M059J (cell line): ENCODE data around the gene SHROOM3. TPM values are rescaled to one million over a fixed set of nuclear protein-coding genes. Genes with fewer than 3 reads are reported as not detected.
"Not testable (repeated sequence)": the region's sequence is repeated elsewhere in the genome, so short reads cannot be mapped to it uniquely, and the experiment has no call there.

Experiments used
- DNase-seq: peaks from one replicate; pipeline ENCODE4 v3.0.0-alpha.2; 2012; ENCODE audit warnings: low read depth
- total RNA-seq: library from RNA; depleted of rRNA; stranded (reverse); fragments of >200 nt; shearing (Covaris generic); gene quantifications from 2 replicates; pipeline ENCODE4 v1.2.3, GENCODE V29; 2014

The SHROOM3 gene
- total RNA-seq, 1 experiment from 2014 or later: 15.7 TPM

DNA sequence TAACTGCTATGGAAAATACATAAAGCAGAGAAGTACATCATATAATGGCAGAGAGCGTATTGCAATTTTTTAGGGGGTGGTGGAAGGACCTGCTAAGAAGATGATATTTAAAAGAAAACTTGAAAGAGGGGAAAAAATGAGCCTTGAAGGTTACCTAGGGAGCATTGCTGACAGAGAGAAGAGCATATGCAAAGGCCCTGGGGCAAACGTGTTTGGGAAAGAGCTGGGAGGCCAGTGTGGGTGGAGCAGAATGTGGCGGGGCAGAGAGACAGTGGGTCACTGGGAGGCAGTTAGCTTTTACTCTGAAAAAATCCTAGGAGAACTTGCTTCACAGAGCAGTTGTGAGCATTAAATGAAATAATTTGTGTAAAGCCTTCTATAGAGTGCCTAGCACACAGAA lies 157.0 kb downstream of the SHROOM3 start:
- DNase-seq: no peak

DNA sequence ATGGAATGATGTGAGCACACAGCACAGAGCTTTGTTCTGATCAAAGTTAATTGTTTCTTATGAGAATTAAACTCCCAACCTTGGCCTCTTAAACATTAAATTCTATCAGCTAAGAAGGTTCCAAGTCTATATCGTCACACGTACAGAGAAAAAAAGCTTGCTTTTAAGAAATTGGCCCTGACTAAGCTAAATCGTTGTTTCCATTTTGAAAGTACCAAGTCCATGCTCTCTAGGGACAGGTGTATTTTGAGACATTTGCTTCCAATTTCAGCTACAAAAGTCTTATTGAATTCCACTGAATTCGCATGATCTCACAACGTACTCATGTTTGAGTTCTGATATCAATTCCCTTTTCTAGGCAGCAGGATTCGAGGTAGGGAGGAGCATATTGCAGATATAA lies 157.4 kb downstream of the SHROOM3 start:
- DNase-seq: no peak

DNA sequence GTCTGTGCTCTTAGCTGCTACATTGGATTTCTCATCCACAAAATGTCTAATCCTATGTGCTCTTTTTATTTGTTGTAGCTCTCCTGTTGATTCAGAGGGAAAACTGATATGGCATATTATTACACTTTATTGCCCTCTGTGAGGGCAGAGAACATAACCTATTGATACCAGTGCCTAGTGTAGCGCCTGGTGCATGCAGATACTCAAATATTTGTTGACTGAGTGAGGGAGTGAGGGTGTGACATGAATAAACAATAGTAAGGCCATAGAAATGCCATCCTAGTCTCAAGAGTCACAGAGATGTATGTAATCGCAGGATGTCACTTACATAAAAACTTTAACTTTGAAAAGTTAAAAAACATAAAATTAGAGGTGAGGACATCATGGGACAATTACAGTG lies 159.1 kb downstream of the SHROOM3 start:
- no peak for DNase-seq

DNA sequence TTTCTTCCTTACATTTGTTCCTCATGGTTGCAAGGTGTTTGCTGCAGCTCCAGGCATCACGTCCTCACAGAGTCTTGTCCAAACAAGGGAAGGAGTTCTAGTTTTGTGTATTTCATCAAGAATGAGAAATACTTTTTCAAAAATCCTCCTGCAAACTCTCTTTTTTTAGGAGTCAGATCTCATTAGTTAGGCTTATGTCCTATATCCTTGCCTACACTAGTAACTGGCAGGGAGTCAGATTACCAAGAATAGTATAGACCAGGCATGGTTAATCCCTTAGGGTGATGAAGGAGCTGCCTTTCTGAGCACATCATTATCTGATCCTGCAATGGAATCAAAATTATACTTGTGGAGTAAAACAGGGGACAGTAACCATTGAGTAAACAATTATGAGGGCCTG lies 160.4 kb downstream of the SHROOM3 start:
- no peak for DNase-seq

DNA sequence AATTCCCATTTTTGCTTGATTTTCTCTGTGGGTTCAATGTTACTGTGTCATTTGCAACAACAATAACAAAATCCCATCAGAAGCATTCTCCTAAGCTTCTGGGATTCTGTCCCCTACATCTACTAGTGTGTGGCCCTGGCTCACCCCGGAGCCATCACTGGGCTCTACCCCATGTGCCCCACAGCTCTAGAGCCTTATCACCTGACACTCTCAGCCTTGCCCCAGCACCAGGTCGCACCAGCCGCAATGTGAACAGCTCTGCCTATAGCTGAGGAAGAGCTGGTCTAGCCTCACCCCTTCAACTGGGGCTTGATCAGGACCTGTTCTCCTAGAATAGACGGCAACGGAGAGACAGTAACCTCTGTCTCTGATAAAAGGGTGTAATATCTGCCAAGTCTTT lies 161.7 kb downstream of the SHROOM3 start:
- no peak for DNase-seq

DNA sequence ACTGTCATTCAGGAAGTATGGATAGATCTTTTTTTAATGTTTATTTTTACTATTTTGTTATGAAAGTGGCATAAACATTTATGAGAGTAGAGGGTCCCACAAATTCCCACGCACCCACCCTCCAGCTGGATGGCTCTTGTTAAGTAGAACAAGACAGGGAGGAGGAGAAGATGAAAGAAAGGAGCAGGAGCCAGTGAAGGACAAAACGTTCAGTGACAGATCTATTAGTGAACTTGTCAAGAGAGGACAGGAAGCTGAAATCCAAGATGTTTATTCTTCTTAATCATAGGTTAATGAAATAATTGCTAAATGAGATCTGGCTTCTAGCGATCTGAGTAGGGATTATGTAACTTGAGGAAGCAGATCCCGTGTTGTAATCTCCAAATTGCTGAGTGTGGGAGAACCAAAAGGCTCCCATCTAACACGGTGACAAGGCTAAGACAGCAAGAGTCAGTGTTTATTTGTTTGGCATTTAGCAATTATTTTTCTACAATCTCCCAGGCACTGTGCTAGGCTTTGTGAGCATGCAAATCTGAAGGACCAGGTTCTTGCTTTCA lies 162.5 kb downstream of the SHROOM3 start:
- no peak for DNase-seq

DNA sequence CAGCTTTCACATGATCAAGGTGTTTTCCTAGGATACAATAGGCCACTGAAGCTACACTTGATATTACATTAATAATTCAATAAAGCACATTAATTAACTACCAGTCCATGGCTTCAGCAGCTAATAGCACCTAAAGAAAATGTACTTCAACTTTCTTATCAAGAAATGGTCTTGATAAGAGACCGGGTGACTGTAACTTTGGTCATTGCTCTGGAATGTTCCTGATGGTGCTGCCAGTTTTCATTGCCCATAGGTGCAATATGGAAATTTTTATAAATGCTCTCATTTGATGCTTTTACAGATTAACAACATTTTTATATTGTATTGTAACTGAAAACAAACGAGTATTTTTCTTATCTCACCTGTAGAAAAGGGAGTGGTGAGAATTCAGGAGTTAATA lies 165.4 kb downstream of the SHROOM3 start:
- peak; percentile 28 for DNase-seq

DNA sequence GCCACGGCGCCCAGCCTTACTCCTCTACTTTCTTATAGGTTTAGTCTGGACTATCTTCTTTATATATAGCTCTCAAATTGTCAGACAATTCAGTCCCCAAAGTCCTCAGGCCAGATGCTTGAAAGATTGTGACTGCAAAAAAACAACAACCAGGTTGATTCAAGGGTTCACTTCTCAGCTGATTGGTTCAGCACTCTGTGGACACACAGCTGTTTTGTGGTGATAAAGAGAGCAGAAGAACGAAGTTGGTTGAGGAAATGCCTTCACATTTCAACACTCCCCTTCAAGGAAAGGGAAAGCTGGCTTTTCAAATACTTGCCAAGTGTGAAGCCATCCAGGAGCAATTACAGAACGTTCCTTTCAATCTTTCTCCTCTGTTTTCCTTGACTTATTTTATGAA lies 166.8 kb downstream of the SHROOM3 start:
- DNase-seq: no peak

DNA sequence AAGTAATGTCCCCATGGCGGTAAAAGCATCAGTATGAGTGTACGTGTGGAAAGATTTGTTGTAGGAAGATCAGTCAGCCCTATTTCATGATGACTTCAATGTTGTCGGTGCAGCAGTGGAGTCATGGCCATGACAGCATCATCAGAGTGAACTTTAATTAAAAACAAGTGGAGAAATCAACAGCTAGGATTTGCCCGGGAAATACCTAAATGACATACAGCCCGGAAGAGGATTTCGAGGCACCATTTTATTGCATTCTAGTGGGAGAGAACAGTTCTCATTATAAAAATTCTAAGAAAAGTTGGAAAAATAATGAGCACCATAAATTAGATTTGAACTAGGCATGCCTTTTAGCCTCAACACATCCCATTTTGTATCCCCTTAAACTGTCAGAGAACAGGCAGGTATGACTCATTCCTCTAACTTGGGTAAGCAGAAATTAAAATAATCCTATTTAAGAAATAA lies 170.1 kb downstream of the SHROOM3 start:
- peak; percentile 47 for DNase-seq

DNA sequence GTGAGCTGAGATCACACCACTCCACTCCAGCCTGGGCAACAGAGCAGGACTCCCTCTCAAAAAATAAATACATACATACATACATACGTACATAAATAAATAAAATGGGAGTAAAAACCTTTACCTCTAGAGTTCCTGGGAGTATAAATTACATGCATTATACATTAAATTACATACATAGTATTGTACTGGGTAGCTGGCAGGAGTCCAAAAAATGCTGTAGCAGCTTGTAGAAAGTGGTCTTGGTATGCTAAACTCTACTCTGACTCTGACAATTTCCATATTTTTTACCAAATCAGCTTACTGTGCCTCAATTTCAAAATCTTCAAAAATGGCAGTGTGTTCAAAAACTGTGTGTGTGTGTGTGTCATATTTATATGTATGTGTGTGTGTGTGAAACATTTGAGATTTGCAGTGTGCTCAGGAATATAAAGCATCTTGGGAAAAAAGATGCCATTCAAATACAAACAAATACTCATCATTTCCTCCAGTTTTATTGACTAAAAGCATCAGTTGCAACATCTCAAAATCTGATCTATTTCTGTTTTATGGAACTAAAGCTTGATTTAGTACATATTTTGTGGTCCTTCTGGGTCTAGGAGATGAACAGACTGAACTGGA lies 171.7 kb downstream of the SHROOM3 start:
- no peak for DNase-seq

DNA sequence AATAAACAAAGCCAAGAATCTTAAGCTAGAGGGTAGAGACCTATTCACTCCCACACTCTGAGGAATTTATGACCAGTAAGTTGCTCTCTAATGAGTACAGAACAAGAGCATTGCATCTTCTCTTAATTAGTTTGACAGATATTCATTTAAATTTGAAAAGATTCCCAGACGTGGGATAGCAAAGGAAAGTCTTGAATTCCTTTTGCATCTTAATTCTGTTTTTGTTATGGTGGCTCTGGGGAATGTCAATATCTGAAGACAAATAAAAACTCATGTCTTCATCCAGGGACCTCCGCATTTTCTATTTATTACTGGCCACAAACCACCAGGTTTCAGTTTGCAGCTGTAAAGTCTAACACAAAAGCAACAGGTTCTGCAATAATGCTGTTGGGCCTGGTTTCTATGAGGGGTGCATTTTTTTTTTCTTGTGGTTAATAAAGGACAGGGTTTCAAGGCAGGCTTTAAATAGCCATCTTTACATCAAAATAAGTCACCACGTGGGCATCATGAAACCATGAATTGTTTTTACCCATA lies 172.3 kb downstream of the SHROOM3 start:
- DNase-seq: peak; percentile 58

DNA sequence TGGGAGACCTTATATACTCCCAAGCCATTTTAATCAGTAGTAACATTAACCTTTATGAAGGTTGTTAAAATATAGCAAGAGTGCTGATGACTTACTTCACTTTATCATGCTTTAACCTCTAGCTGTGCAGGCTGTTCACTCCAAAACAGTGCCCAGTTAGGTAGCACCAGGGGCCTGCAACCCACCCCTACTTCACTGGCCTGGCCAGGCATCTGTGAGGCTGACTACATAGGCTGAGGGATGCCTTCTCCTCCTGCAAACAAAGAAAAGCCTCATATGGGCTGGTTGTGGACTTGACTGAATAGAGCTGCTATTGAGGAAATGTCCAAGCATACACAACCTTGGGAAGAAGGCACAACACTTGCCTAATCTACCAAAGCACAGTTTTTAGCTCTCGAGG lies 172.8 kb downstream of the SHROOM3 start:
- no peak for DNase-seq

DNA sequence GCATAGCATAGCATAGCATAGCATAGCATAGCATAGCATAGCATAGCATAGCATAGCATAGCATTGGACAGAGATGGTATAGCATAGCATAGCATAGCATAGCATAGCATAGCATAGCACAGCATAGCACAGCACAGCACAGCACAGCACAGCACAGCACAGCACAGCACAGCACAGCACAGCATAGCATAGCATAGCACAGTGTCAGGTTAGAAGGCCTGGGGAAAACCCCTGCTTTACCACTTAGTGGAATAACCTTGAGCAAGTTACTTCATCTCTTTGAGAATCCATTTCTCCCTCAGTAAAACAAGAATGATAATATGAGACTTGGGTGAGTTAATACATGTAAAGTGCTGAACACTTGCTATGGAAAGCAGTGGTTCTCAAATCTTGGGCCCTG lies 173.5 kb downstream of the SHROOM3 start:
- DNase-seq: not testable (repeated sequence)

DNA sequence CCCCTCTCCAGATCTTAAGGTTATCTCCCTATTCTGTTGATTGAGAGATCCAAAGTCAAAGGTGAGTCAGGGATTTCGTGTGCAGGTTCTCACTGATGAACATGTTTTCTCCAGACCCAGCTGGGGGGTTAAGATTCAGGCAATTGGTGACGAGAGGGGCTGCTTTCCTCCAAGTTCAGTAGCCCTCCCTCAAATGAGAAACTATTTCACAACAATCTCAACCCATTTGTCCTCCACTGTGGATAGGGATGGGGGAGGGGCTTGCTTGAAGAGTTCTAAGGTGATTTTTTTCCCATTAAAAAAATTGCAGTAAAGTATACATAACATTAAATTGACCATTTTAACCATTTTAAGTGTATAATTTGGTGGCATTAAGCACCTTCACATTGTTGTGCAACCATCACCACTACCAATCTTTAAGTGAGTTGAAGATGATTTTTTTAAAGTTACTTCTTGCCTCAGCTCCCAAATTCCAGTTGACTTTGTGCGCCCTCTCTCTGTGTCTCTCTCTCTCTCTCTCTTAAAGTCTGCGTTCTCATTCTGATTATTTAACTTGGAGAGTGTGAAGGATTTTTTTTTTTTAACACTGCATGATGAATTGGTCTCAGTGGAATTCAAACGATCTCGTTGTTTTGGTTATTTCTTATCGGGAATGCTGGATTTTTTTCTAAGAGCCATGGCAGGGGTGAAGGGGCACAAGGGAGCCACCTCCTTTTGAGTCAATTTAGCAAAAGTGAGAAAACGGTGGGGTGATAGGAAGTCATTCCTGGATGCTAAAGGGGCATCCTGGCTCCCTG lies 175.9 kb downstream of the SHROOM3 start:
- DNase-seq: peak; percentile 34

DNA sequence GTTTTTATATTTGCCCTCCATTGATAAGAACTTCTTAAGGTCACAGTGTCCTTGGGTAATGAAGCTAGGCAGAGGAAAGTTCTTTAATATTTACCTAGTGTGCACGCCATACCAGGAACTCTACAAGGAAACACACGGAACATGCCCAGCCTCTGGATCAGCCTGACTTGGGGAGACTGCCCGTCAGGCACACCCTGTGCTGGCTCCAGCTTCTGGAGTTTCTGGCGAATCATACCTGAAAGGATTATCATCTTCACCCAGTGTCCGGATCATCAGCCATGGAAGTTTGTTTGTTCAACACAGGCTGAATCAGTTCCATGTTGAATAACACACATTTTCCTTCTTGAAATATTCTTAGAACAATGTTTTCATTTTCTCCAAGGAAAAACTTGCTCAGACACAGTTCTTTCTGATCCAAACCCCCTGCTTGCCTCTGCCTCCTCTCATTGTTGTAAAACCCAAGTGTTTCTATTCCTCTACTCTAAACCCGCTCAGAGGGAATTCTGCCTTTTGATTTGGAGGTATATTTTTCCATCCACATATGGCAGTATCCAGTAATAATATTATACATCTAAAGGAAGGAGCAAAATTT lies 176.7 kb downstream of the SHROOM3 start:
- DNase-seq: no peak

DNA sequence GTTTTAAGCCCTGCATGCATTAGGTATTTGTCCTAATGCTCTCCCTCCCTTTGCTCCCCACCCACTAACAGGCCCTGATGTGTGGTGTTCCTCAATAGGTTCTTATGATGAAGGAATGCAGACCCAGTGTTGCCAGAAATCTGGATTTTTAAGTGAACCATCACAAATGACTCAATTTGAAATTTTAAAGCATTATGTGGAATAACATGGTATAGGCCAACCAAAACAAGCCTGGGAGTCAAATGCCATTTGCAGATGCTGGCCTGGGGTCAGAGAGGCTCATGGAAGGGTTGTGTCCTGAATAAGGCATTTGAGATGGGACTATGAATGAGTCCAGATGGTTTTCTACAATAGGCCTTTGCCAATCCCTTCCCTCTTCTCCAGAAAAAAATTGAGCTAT lies 179.6 kb downstream of the SHROOM3 start:
- no peak for DNase-seq

DNA sequence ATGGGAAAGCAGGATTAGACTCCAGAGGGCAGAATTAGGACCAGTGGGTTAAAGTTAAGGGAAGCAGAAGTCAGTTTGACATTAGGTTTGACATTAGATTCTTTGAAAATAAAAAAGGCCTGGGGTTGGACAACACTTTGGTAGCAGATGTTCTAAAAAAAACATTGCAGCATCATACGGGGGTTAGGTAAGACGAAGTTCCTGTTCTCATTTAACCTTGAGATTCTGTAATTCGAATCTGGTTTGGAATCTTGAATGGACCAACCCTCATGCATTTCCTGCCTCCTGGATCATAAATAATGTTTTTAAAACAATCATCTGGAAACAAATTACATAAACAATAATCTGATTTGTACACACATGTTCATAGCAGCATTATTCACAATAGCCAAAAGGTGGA lies 181.0 kb downstream of the SHROOM3 start:
- no peak for DNase-seq

DNA sequence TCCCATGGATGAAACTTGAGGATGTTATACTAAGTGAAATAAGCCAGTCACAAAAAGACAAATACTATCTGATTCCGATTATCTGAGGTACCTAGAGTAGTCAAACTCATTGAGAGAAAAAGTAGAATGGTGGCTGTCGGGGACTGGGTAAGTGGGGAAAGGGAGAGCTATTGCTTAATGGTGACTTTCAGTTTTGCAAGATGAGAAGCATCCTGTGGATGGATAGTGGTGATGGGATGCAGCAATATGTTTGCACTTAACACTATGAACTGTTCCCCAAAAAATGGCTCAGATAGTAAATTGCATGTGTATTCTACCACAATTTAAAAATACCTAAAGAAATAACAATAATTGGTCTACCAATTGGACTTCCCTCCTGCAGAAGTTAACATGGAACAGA lies 181.5 kb downstream of the SHROOM3 start:
- no peak for DNase-seq

DNA sequence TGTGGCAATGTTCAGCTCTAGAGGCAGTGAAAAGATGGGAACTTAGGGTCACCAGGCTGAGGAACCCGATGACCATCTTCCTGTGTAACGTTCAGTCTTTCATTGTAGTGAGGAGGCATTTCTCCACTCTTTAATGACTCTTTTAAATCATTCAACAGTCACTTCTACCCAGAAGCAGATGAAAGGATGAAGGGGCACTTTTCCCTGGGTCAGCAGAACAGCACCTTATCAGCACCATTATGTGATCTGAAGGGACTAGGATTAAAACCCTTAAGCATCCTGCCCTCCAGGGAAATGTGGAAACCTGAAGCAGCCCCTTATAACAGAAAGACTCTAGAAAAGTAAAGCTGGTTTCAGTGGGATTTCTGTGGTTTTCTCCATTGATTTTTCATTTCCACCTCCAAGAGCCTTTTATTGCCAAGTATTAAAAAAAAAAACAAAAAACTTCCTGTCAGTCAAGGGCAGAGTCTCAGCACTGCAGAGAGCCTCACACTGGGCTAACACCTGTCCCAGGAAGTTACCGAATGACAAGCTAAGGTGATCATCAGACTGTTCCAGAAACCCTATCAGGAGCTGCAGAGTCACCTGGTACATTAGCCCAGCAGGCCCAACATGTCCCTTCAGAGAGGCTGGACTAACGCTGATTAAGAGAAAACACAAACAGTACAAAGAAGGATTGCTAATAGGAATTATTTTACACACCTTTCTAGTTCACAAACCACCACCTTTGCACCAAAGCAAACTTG lies 185.9 kb downstream of the SHROOM3 start:
- DNase-seq: no peak

DNA sequence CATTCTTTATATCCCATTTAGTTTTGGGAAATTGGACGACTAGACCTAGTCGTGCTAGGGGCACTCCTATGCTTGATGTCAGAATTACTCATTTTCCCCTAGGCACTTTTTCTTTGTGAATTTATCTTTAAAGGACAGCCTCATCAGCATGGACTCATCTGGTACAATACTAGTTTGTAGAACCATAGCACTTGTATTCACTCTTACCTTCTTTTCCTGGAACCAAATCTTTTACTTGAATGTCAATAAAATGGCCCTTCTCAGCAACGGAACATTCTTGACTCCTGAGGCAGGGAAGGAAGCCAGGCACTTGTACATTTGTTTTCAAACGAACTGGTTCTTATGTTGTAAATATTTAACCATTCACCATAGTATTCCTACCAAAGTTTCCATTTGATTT lies 187.1 kb downstream of the SHROOM3 start:
- DNase-seq: peak; percentile 90

DNA sequence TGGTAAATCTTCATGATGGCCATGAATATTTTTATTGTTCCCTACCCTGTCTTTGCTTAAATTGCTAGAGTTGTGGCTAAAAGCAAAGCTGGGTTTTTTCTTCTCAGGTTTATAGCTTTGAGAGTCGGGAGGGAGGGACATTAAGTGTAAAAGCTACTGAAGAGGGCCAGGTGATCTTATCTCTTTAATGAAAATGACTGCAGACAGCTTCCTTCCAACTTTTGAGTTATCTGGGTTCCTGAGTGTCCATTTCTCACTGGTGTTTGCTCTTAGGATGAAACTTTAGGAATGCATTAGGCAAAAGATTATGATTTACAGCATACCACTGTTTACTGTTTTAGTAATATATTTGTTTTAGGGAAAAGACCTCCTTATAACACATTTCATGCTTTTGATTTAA lies 187.7 kb downstream of the SHROOM3 start:
- peak; percentile 59 for DNase-seq
